Endometrial microvascular endothelial cells (primary cell): Measurements from ENCODE around the gene TEAD1. TPM values are rescaled to one million over a fixed set of nuclear protein-coding genes. Genes with fewer than 3 reads are reported as not detected.

Source experiments
- in situ Hi-C: cut with HindIII; loops from 2 replicates; pipeline ENCODE4 v1.10.0; 2017; ENCODE audit warnings: low sequenced_read_pairs, low pct_unique_long_range_greater_than_20kb; ENCODE audit errors: inconsistent ontology term
- total RNA-seq: library from RNA; depleted of rRNA; stranded (reverse); fragments of >200 nt; gene quantifications from one replicate; pipeline ENCODE4 v1.2.3, GENCODE V29; 2015; ENCODE audit errors: inconsistent ontology term

The TEAD1 gene
- total RNA-seq, 1 donor from 2014 or later, result 24.3 TPM

DNA sequence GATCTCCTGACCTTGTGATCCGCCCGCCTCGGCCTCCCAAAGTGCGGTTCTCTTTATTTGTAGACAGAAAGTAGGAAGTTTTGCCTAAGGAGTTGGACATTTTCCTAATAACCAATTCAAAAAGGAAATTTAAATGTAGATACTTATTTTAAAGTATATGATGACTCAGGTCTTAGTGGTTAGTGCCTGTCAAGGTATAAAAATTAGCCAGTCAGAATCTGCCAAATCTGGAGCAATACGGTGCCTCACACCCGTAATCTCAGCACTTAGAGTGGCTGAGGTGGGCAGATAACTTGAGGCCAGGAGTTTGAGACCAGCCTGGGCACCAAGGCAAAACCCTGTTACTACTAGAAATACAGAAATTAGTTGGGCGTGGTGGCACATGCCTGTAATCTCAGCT is 248.2 kb downstream of the TEAD1 start:
- in situ Hi-C loops, result no loop called here

DNA sequence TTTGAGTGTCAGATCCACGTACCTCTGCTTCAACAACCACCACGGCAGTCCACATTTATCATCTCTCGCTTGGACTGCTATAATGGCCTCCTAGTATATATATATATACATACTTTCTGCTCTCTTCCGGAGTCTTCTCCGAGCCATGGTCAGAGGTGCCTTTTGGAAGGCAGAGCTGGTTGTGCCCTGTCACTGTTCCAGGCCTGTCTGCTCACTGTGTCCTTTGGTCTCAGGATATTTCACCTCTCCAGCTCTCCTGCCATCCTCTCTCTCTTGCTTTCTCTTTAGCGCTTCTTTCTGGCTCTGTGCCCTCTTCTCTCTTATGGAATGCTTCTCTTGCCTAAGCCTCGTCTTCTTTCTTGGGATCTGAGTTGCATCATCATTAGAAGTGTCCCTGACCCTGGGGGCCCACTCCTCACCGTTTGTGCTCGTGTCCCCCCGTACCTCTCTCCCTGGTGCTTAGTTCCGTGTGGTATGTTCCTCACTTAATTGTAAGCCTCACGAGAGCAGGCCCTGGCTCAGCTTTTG is 248.8 kb downstream of the TEAD1 start:
- in situ Hi-C loops, result no loop called here

DNA sequence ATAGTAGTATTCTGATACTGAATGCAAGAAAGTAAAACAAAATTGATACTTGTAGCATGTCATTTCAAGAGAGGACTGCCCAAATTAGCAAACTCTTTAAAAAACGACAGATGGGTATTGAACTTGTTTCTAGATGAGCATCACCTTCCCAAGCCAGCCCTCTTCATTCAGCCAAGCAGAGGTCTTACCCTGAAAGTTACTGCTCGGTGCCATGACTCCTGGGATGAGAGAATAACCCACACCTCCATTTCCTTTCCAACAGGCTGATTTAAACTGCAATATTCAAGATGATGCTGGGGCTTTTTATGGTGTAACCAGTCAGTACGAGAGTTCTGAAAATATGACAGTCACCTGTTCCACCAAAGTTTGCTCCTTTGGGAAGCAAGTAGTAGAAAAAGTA is 250.4 kb downstream of the TEAD1 start:
- in situ Hi-C loops, result no loop called here

DNA sequence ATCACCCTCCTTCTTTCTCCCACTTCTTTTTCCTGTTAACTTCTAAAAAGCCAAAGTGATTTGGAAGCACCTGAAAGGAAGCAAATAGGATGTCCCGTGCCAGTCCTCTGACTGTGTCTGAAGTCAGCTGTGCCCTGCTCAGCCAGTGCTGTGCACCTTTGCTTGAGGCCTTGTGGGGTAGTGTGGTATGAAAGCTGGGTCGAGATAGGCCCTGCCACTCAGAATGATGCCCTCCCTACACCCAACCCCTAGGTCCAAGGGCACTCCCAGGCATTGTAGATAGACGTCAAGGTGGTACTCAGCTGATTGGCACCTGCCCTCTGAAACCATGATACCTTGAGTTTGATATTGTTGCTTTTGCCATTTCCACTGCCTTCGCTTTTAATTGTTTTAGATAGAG is 251.3 kb downstream of the TEAD1 start:
- in situ Hi-C loops, result no loop called here

DNA sequence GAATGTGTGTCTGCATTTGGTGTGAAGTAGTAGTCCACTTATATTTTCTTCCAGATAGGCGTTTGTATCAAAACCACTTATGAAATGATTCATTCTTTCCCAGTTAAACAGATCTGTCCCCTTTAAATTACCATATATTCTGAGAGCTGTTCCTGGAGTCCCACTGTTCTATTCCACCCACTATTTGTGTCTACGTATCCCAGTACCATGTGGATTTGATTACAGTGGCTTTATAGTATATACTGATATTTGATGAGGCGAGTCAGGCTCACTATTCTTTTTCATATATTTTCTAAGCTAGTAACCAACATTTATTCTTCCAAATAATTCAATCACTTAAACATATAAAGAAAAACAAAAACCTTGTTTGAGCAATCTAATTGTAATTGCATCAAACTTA is 253.0 kb downstream of the TEAD1 start:
- in situ Hi-C loops, result no loop called here

DNA sequence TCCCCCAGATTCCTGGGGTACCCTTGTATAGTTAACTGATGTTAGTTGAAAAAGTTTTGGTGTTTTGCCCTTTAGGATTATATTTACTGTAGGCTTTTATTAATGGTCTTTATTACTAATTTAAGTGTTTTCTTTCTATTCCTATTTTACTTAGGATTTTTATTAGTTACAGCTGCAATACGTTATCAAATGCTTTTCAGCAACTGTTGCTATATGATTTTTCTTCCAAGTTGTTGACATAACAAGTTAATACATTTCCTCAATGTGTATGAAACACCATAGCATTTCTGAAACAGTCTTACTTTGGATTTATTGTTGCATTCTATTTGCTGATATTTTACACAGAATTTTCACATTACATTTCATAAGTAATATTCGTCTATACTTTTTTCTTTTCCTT is 253.7 kb downstream of the TEAD1 start:
- in situ Hi-C loops, result no loop called here

DNA sequence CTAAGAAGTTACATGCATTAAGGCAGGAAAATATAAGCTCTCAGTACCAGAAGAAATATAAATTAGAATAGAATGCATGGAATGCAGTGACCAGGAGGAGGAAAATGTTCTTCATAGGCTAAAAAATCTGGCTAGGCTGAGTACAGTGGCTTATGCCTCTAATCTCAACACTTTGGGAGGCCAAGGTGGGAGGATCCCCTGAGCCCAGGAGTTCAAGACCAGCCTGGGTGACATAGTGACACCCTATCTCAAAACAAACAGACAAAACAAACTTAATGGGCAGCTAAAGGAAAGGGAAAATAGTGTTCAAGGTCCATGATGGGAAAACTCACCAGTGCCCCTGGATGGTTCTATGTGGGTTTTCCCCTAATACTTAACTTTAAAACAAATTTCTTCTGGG is 256.6 kb downstream of the TEAD1 start:
- in situ Hi-C loops, result no loop called here

DNA sequence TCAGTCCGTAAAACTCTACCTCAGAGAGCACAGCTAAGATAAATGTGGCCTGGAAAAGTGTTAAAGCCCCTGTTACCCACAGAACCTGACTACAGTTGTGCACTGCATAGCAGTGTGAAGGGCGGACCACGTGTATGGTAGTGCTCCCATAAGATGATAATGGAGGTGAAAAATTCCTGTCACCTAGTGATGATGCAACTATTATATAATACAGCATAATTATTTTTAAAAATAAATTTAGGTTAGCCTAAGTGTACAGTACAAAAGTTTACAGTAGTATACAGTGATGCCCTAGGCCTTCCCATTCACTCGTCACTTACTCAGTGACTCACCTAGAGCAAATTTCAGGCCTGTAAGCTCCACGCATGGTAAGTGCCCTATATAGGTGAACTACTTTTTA is 258.3 kb downstream of the TEAD1 start:
- in situ Hi-C loops, result no loop called here

DNA sequence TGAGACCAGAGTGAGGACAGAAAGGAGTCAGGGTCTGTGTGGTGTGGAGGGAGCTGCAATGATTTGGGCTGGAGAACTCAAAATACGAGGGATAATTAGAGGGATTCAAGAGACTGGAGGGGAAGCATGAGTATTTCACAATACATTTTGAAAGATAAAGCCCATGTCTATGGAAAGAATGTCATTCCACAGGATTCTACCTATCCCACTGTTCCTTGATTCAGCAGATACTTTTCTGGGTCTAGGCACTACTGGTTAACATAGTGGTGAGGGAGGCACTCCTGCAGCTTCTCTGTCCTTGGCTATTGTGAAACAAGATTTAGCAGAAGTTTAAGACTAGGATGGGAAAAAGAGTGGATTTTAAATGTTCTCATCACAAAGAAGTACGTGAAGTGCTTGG is 262.0 kb downstream of the TEAD1 start:
- in situ Hi-C loops, result no loop called here

DNA sequence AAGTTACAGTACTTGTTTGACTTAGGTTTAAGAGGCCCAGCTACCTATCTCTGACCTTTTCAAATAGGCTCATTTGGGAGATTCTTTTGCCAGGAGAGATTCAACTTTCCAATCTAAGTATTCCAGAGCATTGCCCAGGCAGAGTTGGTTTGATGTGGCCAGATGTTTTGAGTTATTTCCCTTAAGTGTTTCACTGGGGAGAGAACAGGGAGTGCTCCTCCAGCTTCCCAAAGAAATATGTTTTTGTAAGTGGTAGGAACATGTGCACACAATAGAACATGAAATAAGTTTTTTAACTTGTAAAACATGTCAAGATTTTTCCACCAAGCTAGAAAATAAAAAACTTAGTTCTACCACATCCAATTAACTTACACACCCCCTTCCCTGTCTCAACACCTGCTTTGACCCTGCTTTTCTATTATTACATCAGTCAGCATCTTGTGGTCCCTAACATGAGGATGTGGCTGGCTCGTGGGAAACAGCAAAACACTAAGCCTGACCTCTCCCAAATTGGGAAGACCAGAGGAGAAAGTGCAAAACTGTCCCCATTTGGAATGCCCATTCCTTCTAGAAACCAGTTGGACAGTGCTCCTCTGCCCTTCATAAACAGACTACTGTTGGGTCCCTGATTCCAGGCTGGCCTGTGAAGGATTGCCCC is 264.5 kb downstream of the TEAD1 start:
- in situ Hi-C loops, result no loop called here

DNA sequence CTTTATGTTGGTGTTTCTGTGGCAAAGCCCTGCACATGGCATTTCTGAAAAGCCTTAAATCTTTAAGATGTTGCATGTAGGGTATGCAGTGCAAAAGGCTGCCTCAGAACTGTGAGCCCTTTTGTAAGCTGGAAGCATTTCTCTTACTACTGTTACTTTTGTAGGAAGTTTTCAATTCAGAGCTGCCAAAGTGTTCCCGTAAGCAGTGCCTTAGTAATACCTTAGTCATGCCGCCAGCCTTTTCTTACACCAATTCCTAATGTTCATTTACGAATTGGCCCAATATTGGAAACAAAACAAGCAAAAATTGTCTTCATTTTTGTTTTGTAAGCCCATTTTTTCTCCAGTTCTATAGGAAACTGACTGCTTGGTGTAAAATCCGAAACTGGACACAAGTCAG is 267.4 kb downstream of the TEAD1 start:
- in situ Hi-C loops, result no loop called here

DNA sequence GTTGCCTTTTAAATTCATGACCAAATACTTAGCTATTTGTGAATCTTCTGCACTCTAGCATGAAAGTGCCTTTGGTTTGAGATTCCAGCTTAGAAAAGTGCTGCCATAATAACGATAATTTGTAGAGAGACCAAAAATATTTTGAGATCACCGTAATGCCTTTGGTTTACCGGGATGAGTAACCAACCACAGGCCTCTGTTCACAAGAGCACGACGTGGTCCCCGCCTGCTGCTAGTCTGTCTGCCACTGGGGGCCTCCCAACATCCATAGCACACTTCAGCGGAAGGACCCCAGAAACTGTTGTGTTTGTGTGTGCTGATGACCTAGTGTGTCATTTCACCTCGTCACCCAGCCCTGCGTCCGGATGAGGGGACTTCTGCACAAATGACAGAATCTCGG is 267.9 kb downstream of the TEAD1 start:
- in situ Hi-C loops, result no loop called here

DNA sequence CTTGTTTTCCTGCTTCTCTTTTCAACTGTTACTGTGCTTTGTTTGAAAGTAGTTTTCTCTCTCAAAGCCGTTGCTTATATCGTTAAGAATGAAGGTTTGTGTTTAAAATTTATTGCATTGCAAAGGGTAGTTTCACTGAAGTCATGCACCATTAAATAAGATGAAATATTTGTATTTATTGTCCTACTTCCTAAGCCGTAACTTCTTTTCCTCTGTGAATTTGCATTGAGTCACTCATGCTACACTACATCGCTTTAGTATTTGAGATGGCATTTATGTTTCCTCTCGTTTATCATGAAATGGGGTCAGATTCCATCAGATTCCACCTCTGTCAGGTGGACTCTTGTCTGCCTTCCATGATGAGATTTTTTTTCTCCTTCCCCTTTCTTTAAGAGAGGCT is 269.1 kb downstream of the TEAD1 start:
- in situ Hi-C loops, result no loop called here

DNA sequence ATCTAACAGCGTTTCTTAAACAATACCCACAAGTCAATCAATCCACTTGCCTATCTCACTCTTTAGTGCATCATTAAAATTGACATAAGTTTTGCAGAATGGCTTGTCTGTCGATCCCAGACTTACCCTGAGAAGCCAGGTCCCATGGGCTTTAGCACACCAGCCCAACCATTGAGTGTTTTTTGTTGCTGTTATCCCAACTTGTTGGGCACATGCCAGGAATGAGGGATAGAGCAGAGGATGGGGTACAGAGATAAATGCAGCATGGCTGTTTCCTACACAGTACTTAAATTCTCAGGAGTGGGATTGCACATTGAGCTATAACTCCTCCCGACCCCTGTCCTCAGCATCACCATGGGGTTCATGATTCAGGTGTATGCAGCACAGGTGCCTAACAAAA is 270.7 kb downstream of the TEAD1 start:
- in situ Hi-C loops, result no loop called here

DNA sequence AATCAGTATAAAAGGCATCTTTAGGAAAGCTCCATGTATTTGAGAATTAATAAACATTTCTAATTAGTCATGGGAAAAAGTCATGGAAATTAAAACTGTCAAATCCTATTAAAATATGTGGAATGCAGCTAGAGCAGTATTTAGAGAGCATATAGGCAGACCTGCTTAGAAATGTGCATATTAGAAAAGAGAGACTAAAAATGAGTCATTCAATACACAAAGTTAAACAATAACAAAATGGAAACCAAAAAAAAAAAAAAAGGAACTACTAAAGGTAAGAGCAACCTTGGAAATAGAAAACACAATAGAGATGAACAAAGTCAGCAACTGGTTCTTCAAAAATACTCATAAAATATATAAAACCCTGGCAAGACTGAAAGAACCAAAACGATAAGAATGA is 275.2 kb downstream of the TEAD1 start:
- in situ Hi-C loops, result no loop called here

DNA sequence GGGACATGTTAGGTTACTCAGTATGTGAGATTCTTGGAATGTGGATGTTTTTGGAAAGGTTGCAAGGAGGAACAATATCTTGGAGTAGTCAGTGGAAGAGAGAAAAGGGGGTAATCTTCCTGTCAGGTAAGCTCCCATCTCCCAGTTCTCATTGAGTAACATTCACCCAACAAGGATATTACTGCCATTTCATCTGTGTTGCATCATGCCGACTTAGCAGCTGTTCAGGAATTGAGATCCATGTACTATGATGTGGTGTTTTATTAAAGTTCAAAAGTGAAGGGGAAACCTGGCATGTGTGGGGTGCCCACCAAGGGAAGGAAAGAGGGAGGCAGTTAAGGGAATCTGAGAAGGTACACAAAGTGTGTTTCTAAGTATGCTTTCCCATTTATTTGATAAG is 276.4 kb downstream of the TEAD1 start:
- in situ Hi-C loops, result no loop called here

DNA sequence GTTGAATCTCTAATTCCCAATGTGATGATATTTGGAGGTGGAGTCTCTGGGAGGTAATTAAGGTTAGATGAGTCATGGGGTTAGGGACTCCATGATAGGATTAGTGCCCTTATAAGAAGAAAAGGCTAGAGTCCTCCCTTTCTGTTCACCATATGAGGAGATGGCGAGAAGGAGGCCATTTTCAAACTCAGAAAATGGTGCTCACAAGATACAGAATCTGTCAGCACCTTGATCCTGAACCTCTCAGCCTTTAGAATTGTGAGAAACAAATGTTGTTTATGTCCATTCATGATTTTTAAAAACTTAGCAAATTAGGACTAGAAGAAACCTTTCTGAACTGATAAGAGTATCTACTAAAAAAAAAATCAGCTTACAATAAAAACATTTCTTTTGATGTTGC is 277.2 kb downstream of the TEAD1 start:
- in situ Hi-C loops, result no loop called here

DNA sequence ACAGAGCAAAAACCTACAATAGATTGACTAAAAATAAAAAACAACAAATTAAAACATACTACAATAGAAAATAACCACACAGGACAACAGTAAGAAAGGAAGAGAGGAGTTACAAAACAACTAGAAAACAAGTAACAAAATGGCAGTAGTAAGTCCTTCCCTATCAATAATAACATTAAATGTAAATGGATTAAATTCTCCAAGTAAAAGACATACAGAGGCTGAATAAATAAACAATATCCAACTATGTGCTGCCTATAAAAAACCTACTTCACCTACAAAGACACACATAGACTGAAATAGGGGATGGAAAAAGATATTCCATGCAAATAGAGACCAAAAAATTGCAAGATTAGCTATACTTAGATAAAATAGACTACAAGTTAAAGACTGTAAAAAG is 277.9 kb downstream of the TEAD1 start:
- in situ Hi-C loops, result no loop called here

DNA sequence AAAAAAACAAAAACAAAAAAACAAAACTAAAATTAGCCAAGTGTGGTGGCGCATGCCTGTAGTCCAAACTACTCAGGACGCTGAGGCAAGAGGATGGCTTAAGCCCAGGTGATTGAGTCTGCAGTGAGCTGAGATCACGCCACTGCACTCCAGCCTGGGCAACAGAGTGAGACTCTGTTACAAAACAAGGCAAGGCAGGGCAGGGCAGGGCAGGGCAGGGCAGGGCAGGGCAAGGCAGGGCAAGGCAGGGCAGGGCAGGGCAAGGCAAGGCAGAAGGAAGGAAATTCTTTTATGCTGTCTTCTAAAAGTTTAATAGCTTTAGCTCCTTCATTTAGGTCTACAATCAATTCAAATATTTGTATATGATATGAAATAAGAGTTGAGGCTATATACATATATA is 284.8 kb downstream of the TEAD1 start:
- in situ Hi-C loops, result no loop called here

DNA sequence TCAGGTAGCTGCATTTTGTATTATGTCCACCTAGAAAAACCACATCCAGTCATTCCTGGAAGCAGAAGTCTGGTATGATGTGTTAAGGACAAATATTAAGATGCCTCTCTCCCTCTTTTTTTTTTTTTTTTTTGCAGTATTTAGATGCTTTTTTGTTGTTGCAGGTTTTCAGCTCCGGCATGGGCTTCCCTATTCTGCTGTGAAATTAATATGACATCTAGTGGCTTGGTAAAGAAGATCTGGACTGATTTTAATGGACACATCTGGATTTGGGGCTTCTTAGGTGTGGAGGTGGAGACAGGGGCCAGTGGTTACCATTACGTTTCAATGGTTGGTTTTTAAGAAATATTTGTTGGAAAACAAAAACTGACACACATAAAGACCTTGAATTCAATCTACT is 287.4 kb downstream of the TEAD1 start:
- in situ Hi-C loops, result no loop called here

DNA sequence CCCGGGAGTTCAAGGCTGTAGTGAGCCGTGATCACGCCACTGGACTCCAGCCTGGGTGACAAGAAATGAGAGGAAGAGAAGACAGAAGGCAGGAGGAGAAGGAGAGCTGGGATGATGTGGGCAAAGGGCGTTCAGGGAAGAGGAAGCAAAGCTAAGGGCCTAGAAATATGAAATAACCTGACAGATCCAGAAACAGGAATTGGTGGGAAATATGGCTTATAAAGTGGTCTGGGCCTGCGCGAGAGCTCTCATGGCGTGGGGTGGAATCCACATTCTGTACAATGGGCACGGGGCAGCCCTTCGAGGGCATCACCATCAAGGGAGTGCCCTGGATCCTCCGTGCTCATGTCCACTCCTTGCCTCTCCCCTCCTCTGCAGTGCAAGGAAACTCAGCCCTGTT is 288.1 kb downstream of the TEAD1 start:
- in situ Hi-C loops, result no loop called here
